WTC11 (cell line): Measurements from ENCODE around the gene RPUSD4. TPM values are rescaled to one million over a fixed set of nuclear protein-coding genes. Genes with fewer than 3 reads are reported as not detected.
A peak's percentile ranks its signal among the peaks of the same experiment; 100 is the strongest.

Source experiments
- ATAC-seq: fragments of 200-7000 bp; cut with Tn5 transposase; 2 replicates; pipeline ENCODE4 v1.10.0; 2021; ENCODE audit warnings: mild to moderate bottlenecking, moderate library complexity
- CTCF ChIA-PET: fragments of 300-600 bp; sonication (Branson Sonifier 250); formaldehyde crosslinking; loops from one replicate; lab custom pipeline; 2021; ENCODE audit warnings: antibody characterized with exemption; lab: Charles Lee
- POLR2A ChIA-PET: fragments of 350-600 bp; sonication (Branson Sonifier 250); formaldehyde crosslinking; loops from one replicate; lab custom pipeline; 2021; ENCODE audit warnings: antibody characterized with exemption; lab: Charles Lee
- DNase-seq: peaks from one replicate; pipeline ENCODE4 v3.0.0; 2021; ENCODE audit warnings: low spot score
- H3K27ac Mint-ChIP-seq: 2 replicates; pipeline ENCODE4 v1.8.0; 2021; ENCODE audit warnings: mixed read lengths
- H3K27me3 Mint-ChIP-seq: 2 replicates; pipeline ENCODE4 v1.8.0; 2021; ENCODE audit warnings: low read depth, mild to moderate bottlenecking, moderate library complexity, mixed read lengths
- H3K36me3 Mint-ChIP-seq: 2 replicates; pipeline ENCODE4 v1.8.0; 2021; ENCODE audit warnings: mixed read lengths
- H3K4me1 Mint-ChIP-seq: 2 replicates; pipeline ENCODE4 v1.8.0; 2022; ENCODE audit warnings: mixed read lengths
- H3K4me3 Mint-ChIP-seq: 2 replicates; pipeline ENCODE4 v1.8.0; 2021; ENCODE audit warnings: mild to moderate bottlenecking, moderate library complexity, mixed read lengths
- H3K9me3 Mint-ChIP-seq: 2 replicates; pipeline ENCODE4 v1.8.0; 2021; ENCODE audit warnings: mixed read lengths
- ATF2 ChIP-seq: sonication (generic); formaldehyde crosslinking; IDR thresholded peaks from 2 replicates; pipeline ENCODE4 v1.8.1; 2022; ENCODE audit warnings: low read depth, missing genetic modification reagents, borderline replicate concordance
- CBFB ChIP-seq: sonication (generic); formaldehyde crosslinking; IDR thresholded peaks from 2 replicates; pipeline ENCODE4 v1.8.1; 2022; ENCODE audit warnings: mild to moderate bottlenecking, low read depth, missing genetic modification reagents
- EMX1 ChIP-seq: fragments of 250-450 bp; sonication (Bioruptor Pico); IDR thresholded peaks from 2 replicates; pipeline ENCODE4 v1.8.0; 2021; ENCODE audit warnings: mild to moderate bottlenecking
- FOXK1 ChIP-seq: sonication (generic); formaldehyde crosslinking; IDR thresholded peaks from 2 replicates; pipeline ENCODE4 v1.8.0; 2022; ENCODE audit warnings: mild to moderate bottlenecking, moderate library complexity, missing genetic modification reagents
- FOXP4 ChIP-seq: sonication (generic); formaldehyde crosslinking; IDR thresholded peaks from 2 replicates; pipeline ENCODE4 v1.8.0; 2022; ENCODE audit warnings: mild to moderate bottlenecking, missing genetic modification reagents
- KAT7 ChIP-seq: sonication (generic); formaldehyde crosslinking; IDR thresholded peaks from 2 replicates; pipeline ENCODE4 v1.8.1; 2023; ENCODE audit warnings: missing genetic modification reagents, mild to moderate bottlenecking, borderline replicate concordance
- MYBL2 ChIP-seq: sonication (generic); formaldehyde crosslinking; IDR thresholded peaks from 2 replicates; pipeline ENCODE4 v1.8.1; 2023; ENCODE audit warnings: mild to moderate bottlenecking, moderate library complexity, missing genetic modification reagents
- NR2C2 ChIP-seq: sonication (generic); formaldehyde crosslinking; IDR thresholded peaks from 2 replicates; pipeline ENCODE4 v1.8.0; 2022; ENCODE audit warnings: mild to moderate bottlenecking, missing genetic modification reagents
- SP1 ChIP-seq: sonication (generic); formaldehyde crosslinking; conservative IDR thresholded peaks from 2 replicates; pipeline ENCODE4 v1.8.1; 2022; ENCODE audit warnings: missing genetic modification reagents
- TEAD4 ChIP-seq: sonication (generic); formaldehyde crosslinking; IDR thresholded peaks from 2 replicates; pipeline ENCODE4 v1.8.0; 2022; ENCODE audit warnings: mild to moderate bottlenecking, missing genetic modification reagents
- TP53 ChIP-seq: sonication (generic); formaldehyde crosslinking; IDR thresholded peaks from 2 replicates; pipeline ENCODE4 v1.8.1; 2023; ENCODE audit warnings: mild to moderate bottlenecking, missing genetic modification reagents
- ZMAT4 ChIP-seq: fragments of 250-450 bp; sonication (Bioruptor Pico); IDR thresholded peaks from 2 replicates; pipeline ENCODE4 v1.9.0; 2021; ENCODE audit warnings: mild to moderate bottlenecking
- ZNF121 ChIP-seq: sonication (generic); formaldehyde crosslinking; IDR thresholded peaks from 2 replicates; pipeline ENCODE4 v1.8.0; 2023; ENCODE audit warnings: missing genetic modification reagents
- ZNF219 ChIP-seq: sonication (generic); formaldehyde crosslinking; IDR thresholded peaks from 2 replicates; pipeline ENCODE4 v1.8.0; 2023; ENCODE audit warnings: missing genetic modification reagents, mild to moderate bottlenecking, borderline replicate concordance
- ZNF423 ChIP-seq: fragments of 250-450 bp; sonication (Bioruptor Pico); IDR thresholded peaks from 2 replicates; pipeline ENCODE4 v2.1.2; 2022; ENCODE audit warnings: mild to moderate bottlenecking, moderate library complexity
- total RNA-seq: library from RNA; stranded (reverse); gene quantifications from 3 replicates; pipeline ENCODE4 v1.2.3, GENCODE V29; 2021
- TF ChIP-seq, protein P1 (sequence below): sonication (generic); formaldehyde crosslinking; IDR thresholded peaks from 2 replicates; pipeline ENCODE4 v1.8.0; 2022; ENCODE audit warnings: mild to moderate bottlenecking, missing genetic modification reagents
- TF ChIP-seq, protein P2 (sequence below): sonication (generic); formaldehyde crosslinking; IDR thresholded peaks from 2 replicates; pipeline ENCODE4 v1.8.0; 2023; ENCODE audit warnings: missing genetic modification reagents
- TF ChIP-seq, protein P3 (sequence below): sonication (generic); formaldehyde crosslinking; IDR thresholded peaks from 2 replicates; pipeline ENCODE4 v1.8.1; 2022; ENCODE audit warnings: mild to moderate bottlenecking, missing genetic modification reagents, moderate library complexity, borderline replicate concordance
- TF ChIP-seq, protein P4 (sequence below): sonication (generic); formaldehyde crosslinking; IDR thresholded peaks from 2 replicates; pipeline ENCODE4 v1.8.1; 2023; ENCODE audit warnings: mild to moderate bottlenecking, missing genetic modification reagents, moderate library complexity
- TF ChIP-seq, protein P5 (sequence below): sonication (generic); formaldehyde crosslinking; IDR thresholded peaks from 2 replicates; pipeline ENCODE4 v1.8.1; 2023; ENCODE audit warnings: mild to moderate bottlenecking, missing genetic modification reagents

Gene RPUSD4
- total RNA-seq, 1 experiment from 2014 or later: 46.6 TPM

- Mint-ChIP-seq H3K27me3 (no peaks in the 10 kb centered on the region), H3K4me1 (peaks cover 16% of the 10 kb centered on the region), H3K36me3 (peaks cover 21% of the 10 kb centered on the region), H3K4me3 (peak overlapping the region; percentile 89), H3K27ac (peak overlapping the region; percentile 26), H3K9me3 (no peaks in the 10 kb centered on the region)
- 0 out of 2 replicates have a peak, but pooled peaks have one; percentile 8 for TF ChIP-seq CBFB (CRISPR knock-in tag)
- no peak for TF ChIP-seq ZNF219 (CRISPR knock-in tag)
- no peak for TF ChIP-seq ZNF121
- ChIA-PET POLR2A (no interaction called here), CTCF (interaction anchor here (0.9 to 1.6 kb wide), 2 partner anchors 293 to 325 kb away, joined by 3 to 4 read pairs; partner anchors contain the start of gene HYLS1)
- ATAC-seq (no peak), DNase-seq (no peak)
Observed at GRCh38 chr11:126212089-126212660, 725 bp upstream of the RPUSD4 start.

DNA sequence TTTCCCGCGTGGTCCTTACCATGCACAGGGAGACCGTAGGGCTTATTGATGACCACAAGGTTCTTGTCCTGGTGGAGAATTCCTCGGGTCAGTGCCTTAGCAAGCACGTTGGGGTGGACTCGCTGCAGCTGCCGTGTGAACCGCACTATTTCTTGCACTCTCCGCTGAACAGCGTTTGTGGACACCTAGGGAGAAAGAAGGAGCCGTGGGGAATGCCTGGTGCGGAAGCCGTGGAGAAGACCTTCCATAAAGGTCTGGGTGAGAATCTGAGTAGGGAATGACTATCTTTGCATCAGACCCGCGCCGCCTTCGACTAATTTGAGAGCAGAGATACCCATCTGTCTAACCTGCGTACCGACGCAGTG lies 597 bp downstream of the RPUSD4 start:
- ChIA-PET POLR2A (interaction anchor here (1.0 kb wide), 1 partner anchor 149 kb away, joined by 3 read pairs; no protein-coding TSS in a partner anchor), CTCF (interaction anchor here (1.6 kb wide), 1 partner anchor 292 kb away, joined by 4 read pairs; no protein-coding TSS in a partner anchor)
- H3K4me3 Mint-ChIP-seq: peak overlapping the region; percentile 89
- H3K36me3 Mint-ChIP-seq: peaks cover 32% of the 10 kb centered on the region
- H3K27me3 Mint-ChIP-seq: no peaks in the 10 kb centered on the region
- TF ChIP-seq, protein P1, sequence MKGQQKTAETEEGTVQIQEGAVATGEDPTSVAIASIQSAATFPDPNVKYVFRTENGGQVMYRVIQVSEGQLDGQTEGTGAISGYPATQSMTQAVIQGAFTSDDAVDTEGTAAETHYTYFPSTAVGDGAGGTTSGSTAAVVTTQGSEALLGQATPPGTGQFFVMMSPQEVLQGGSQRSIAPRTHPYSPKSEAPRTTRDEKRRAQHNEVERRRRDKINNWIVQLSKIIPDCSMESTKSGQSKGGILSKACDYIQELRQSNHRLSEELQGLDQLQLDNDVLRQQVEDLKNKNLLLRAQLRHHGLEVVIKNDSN (CRISPR knock-in tag): no peak
- TF ChIP-seq, protein P2, sequence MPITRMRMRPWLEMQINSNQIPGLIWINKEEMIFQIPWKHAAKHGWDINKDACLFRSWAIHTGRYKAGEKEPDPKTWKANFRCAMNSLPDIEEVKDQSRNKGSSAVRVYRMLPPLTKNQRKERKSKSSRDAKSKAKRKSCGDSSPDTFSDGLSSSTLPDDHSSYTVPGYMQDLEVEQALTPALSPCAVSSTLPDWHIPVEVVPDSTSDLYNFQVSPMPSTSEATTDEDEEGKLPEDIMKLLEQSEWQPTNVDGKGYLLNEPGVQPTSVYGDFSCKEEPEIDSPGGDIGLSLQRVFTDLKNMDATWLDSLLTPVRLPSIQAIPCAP (CRISPR knock-in tag): no peak
- no peak for TF ChIP-seq ZNF423
- TF ChIP-seq, protein P3, sequence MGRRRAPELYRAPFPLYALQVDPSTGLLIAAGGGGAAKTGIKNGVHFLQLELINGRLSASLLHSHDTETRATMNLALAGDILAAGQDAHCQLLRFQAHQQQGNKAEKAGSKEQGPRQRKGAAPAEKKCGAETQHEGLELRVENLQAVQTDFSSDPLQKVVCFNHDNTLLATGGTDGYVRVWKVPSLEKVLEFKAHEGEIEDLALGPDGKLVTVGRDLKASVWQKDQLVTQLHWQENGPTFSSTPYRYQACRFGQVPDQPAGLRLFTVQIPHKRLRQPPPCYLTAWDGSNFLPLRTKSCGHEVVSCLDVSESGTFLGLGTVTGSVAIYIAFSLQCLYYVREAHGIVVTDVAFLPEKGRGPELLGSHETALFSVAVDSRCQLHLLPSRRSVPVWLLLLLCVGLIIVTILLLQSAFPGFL (CRISPR knock-in tag): no peak
- no peak for TF ChIP-seq NR2C2 (CRISPR knock-in tag)
- TF ChIP-seq FOXP4 (CRISPR knock-in tag): no peak
- no peak for TF ChIP-seq TEAD4 (CRISPR knock-in tag)
- no peak for TF ChIP-seq ZNF219 (CRISPR knock-in tag)
- TF ChIP-seq MYBL2 (CRISPR knock-in tag): no peak
- TF ChIP-seq TP53 (CRISPR knock-in tag): no peak
- H3K4me1 Mint-ChIP-seq: peaks cover 16% of the 10 kb centered on the region
- ATAC-seq (no peak), DNase-seq (no peak)
- H3K9me3 Mint-ChIP-seq: no peaks in the 10 kb centered on the region
- peak overlapping the region; percentile 98 for H3K27ac Mint-ChIP-seq

DNA sequence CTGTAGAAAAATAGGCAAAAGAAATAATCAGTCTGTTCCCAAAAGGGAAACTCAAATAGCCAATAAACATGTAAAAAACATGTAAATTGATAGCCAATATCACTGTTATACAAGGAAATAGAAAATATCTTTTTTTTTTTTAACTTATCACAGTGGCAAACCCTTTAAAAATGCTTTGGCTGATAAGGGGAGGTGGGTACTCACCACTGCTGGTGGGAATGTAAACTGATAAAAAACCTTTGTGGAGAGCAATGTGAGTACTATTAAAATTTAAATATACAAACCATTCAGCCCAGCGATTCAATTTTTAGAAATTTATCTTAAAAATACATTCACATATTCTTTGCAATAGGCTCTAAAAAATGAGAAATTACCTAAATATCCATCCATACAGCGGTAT lies 3.6 kb downstream of the RPUSD4 start:
- DNase-seq: no peak
- no peaks in the 10 kb centered on the region for H3K9me3 Mint-ChIP-seq
- peaks cover 59% of the 10 kb centered on the region for H3K36me3 Mint-ChIP-seq
- H3K4me1 Mint-ChIP-seq: peaks cover 13% of the 10 kb centered on the region
- no peak overlapping the region for H3K4me3 Mint-ChIP-seq
- no peak for ATAC-seq
- no peaks in the 10 kb centered on the region for H3K27me3 Mint-ChIP-seq
- POLR2A ChIA-PET: no interaction called here
- CTCF ChIA-PET: no interaction called here
- H3K27ac Mint-ChIP-seq: no peak overlapping the region
- TF ChIP-seq EMX1 (CRISPR knock-in tag): no peak
- no peak for TF ChIP-seq KAT7 (CRISPR knock-in tag)
- no peak for TF ChIP-seq SP1 (CRISPR knock-in tag)
- TF ChIP-seq, protein P4, sequence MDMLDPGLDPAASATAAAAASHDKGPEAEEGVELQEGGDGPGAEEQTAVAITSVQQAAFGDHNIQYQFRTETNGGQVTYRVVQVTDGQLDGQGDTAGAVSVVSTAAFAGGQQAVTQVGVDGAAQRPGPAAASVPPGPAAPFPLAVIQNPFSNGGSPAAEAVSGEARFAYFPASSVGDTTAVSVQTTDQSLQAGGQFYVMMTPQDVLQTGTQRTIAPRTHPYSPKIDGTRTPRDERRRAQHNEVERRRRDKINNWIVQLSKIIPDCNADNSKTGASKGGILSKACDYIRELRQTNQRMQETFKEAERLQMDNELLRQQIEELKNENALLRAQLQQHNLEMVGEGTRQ: no peak
- no peak for TF ChIP-seq ZMAT4
- no peak for TF ChIP-seq ATF2 (CRISPR knock-in tag)
- TF ChIP-seq, protein P5, sequence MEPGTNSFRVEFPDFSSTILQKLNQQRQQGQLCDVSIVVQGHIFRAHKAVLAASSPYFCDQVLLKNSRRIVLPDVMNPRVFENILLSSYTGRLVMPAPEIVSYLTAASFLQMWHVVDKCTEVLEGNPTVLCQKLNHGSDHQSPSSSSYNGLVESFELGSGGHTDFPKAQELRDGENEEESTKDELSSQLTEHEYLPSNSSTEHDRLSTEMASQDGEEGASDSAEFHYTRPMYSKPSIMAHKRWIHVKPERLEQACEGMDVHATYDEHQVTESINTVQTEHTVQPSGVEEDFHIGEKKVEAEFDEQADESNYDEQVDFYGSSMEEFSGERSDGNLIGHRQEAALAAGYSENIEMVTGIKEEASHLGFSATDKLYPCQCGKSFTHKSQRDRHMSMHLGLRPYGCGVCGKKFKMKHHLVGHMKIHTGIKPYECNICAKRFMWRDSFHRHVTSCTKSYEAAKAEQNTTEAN (CRISPR knock-in tag): no peak
- TF ChIP-seq FOXK1: no peak
